HL-60 (cell line): ENCODE data around the gene RHBDF2.
"Not testable (repeated sequence)": the region's sequence is repeated elsewhere in the genome, so short reads cannot be mapped to it uniquely, and the experiment has no call there.

Source experiments
- DNase-seq, 2 experiments: peaks; one replicate each; pipeline ENCODE4 v3.0.0-alpha.2; 2010 to 2020; ENCODE audit warnings: low read depth in 1 of 2, low spot score in 1 of 2
- H3K27ac ChIP-seq: fragments of 250-450 bp; sonication (Bioruptor Pico); replicated peaks from 2 replicates; pipeline ENCODE4 v1.5.1; 2020; ENCODE audit warnings: mild to moderate bottlenecking, moderate library complexity
- H3K27me3 ChIP-seq: fragments of 250-450 bp; sonication (Bioruptor Pico); 2 replicates; pipeline ENCODE4 v1.5.1; 2021; ENCODE audit warnings: mild to moderate bottlenecking, moderate library complexity; ENCODE audit not compliant: insufficient read depth, poor library complexity, severe bottlenecking
- H3K4me3 ChIP-seq: replicated peaks from 2 replicates; pipeline ENCODE4 v1.5.1; 2011; ENCODE audit warnings: mild to moderate bottlenecking, control low read depth, low read length; ENCODE audit not compliant: insufficient read depth
- GABPA ChIP-seq: IDR thresholded peaks from 2 replicates; pipeline ENCODE4 v1.6.1; 2012; ENCODE audit warnings: low read depth
- POLR2AphosphoS5 ChIP-seq: IDR thresholded peaks from 2 replicates; pipeline ENCODE4 v1.6.1; 2012; ENCODE audit warnings: low read depth
- SPI1 ChIP-seq: IDR thresholded peaks from 2 replicates; pipeline ENCODE4 v1.6.1; 2012; ENCODE audit warnings: low read depth, mild to moderate bottlenecking, borderline replicate concordance
- TF ChIP-seq, protein P1 (sequence below): IDR thresholded peaks from 2 replicates; pipeline ENCODE4 v1.6.1; 2012; ENCODE audit warnings: low read depth; ENCODE audit not compliant: insufficient replicate concordance
- TF ChIP-seq, protein P2 (sequence below): IDR thresholded peaks from one replicate; pipeline ENCODE4 v1.5.1; 2011; ENCODE audit warnings: low read length, control low read depth, inconsistent platforms; ENCODE audit not compliant: insufficient read depth

RHBDF2 gene

GRCh38 chr17:76517638-76518038, 16.4 kb upstream of the RHBDF2 start:
- H3K4me3 ChIP-seq, result no peak overlapping the region
- TF ChIP-seq POLR2AphosphoS5, result no peak
- TF ChIP-seq, protein P1, sequence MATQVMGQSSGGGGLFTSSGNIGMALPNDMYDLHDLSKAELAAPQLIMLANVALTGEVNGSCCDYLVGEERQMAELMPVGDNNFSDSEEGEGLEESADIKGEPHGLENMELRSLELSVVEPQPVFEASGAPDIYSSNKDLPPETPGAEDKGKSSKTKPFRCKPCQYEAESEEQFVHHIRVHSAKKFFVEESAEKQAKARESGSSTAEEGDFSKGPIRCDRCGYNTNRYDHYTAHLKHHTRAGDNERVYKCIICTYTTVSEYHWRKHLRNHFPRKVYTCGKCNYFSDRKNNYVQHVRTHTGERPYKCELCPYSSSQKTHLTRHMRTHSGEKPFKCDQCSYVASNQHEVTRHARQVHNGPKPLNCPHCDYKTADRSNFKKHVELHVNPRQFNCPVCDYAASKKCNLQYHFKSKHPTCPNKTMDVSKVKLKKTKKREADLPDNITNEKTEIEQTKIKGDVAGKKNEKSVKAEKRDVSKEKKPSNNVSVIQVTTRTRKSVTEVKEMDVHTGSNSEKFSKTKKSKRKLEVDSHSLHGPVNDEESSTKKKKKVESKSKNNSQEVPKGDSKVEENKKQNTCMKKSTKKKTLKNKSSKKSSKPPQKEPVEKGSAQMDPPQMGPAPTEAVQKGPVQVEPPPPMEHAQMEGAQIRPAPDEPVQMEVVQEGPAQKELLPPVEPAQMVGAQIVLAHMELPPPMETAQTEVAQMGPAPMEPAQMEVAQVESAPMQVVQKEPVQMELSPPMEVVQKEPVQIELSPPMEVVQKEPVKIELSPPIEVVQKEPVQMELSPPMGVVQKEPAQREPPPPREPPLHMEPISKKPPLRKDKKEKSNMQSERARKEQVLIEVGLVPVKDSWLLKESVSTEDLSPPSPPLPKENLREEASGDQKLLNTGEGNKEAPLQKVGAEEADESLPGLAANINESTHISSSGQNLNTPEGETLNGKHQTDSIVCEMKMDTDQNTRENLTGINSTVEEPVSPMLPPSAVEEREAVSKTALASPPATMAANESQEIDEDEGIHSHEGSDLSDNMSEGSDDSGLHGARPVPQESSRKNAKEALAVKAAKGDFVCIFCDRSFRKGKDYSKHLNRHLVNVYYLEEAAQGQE, result no peak
- no peak for TF ChIP-seq SPI1
- H3K27ac ChIP-seq, result no peak overlapping the region
- H3K27me3 ChIP-seq, result no peaks in the 10 kb centered on the region
- DNase-seq, result no peak

GRCh38 chr17:76515274-76515949, 14.2 kb upstream of the RHBDF2 start:
- Histone ChIP-seq H3K27me3 (no peaks in the 10 kb centered on the region), H3K4me3 (no peak overlapping the region; the same call in 1 of the 2 replicates), H3K27ac (no peak overlapping the region)
- no peak for TF ChIP-seq POLR2AphosphoS5
- TF ChIP-seq, protein P1, result no peak
- TF ChIP-seq GABPA, result no peak
- TF ChIP-seq SPI1, result no peak
- TF ChIP-seq, protein P2, sequence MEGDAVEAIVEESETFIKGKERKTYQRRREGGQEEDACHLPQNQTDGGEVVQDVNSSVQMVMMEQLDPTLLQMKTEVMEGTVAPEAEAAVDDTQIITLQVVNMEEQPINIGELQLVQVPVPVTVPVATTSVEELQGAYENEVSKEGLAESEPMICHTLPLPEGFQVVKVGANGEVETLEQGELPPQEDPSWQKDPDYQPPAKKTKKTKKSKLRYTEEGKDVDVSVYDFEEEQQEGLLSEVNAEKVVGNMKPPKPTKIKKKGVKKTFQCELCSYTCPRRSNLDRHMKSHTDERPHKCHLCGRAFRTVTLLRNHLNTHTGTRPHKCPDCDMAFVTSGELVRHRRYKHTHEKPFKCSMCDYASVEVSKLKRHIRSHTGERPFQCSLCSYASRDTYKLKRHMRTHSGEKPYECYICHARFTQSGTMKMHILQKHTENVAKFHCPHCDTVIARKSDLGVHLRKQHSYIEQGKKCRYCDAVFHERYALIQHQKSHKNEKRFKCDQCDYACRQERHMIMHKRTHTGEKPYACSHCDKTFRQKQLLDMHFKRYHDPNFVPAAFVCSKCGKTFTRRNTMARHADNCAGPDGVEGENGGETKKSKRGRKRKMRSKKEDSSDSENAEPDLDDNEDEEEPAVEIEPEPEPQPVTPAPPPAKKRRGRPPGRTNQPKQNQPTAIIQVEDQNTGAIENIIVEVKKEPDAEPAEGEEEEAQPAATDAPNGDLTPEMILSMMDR, result no peak
- peak in 1 of 2 experiments; percentile 21 for DNase-seq

DNA sequence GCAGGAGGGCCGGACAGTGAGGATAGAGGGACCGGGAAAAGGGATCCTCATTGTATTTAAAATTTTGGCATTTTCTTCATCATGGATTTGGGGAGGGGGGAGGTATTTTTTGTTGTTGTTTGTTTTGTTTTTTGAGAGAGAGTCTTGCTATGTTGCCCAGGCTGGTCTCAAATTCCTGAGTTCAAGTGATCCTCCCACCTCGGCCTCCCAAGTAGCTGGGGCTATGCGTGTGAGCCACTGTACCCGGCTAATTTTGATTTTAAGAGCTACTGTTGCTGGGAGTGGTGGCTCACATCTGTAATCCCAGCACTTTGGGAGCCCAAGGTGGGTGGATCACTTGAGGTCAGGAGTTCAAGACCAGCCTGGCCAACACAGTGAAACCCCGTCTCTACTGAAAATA, 13.1 kb upstream of the RHBDF2 start:
- H3K27me3 ChIP-seq, DNase-seq, H3K4me3 ChIP-seq, H3K27ac ChIP-seq: not testable (repeated sequence)

DNA sequence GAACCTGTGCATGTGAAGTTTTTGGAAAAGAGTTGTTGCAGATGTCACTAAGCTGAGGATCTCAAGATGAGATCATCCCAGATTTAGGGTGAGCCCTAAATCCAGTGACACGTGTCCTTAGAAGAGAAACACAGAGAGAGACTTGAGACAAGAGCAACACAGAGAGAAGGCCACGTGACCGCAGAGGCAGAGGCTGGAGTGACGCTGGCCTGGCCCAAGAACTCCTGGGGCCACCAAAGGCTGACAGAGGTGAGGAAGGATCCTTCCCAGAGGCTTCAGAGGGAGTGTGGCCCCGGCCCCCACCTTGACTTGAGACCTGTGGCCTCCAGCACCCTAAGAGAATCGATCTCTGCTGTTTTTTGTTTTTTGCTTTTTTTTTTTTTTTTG, 12.1 kb upstream of the RHBDF2 start:
- Histone ChIP-seq H3K4me3 (no peak overlapping the region), H3K27me3 (no peaks in the 10 kb centered on the region), H3K27ac (no peak overlapping the region)
- no peak for DNase-seq
- no peak for TF ChIP-seq SPI1
- TF ChIP-seq, protein P1, result no peak
- TF ChIP-seq POLR2AphosphoS5, result no peak
- TF ChIP-seq, protein P2, result no peak
- TF ChIP-seq GABPA, result no peak
